Stimulated activated CD4-positive, alpha-beta T cell treated with anti-CD3 and anti-CD28 coated beads, TNF-alpha, amount 100 ng/mL, for 48 hours (primary cell): ENCODE measurements around the gene PTPRA.
"Not testable (repeated sequence)": the region's sequence is repeated elsewhere in the genome, so short reads cannot be mapped to it uniquely, and the experiment has no call there.

Experiments
- DNase-seq, 3 donors: peaks; one replicate each; pipeline ENCODE4 v3.0.0-alpha.2; 2020; ENCODE audit warnings: low read depth in 3 of 3

The PTPRA gene

GRCh38 chr20:2873010-2873746 lies at the start of gene PTPRA:
Gene PTPRA (plus strand): TSS chr20:2873481. CDS start chr20:2964278, 90,797 bp downstream.
- peak; percentile 85 to 92 (median 89) for DNase-seq

- no peak for DNase-seq
Measured at GRCh38 chr20:2825761-2826160, 47.5 kb upstream of the PTPRA start.

- DNase-seq, result no peak
Measured at GRCh38 chr20:2826655-2827054, 46.6 kb upstream of the PTPRA start.

GRCh38 chr20:2829376-2829775 lies 43.9 kb upstream of the PTPRA start:
- DNase-seq, result no peak

- DNase-seq, result not testable (repeated sequence)
Measured at GRCh38 chr20:2831206-2831605, 42.1 kb upstream of the PTPRA start.

- DNase-seq, result no peak
Measured at GRCh38 chr20:2833761-2834160, 39.5 kb upstream of the PTPRA start.

- no peak for DNase-seq
Measured at GRCh38 chr20:2834401-2835110, 38.7 kb upstream of the PTPRA start.

GRCh38 chr20:2835331-2835796 lies 37.9 kb upstream of the PTPRA start:
- no peak for DNase-seq

- DNase-seq, result no peak
Measured at GRCh38 chr20:2836035-2836434, 37.2 kb upstream of the PTPRA start.

GRCh38 chr20:2837221-2837960 lies 35.9 kb upstream of the PTPRA start:
- no peak for DNase-seq

- DNase-seq, result no peak
Measured at GRCh38 chr20:2838170-2838797, 35.0 kb upstream of the PTPRA start.

- DNase-seq, result no peak
Measured at GRCh38 chr20:2838847-2839671, 34.2 kb upstream of the PTPRA start.

GRCh38 chr20:2839732-2840137 lies 33.5 kb upstream of the PTPRA start:
- no peak for DNase-seq

- peak; percentile 78 to 86 (median 84) for DNase-seq
Measured at GRCh38 chr20:2840138-2840966, 32.9 kb upstream of the PTPRA start, which contains the start of the genes PCED1A and VPS16. Gene PCED1A (minus strand): TSS chr20:2840655. CDS start chr20:2839912, 743 bp downstream. Gene VPS16 (plus strand): TSS chr20:2840745. CDS start chr20:2840775, 30 bp downstream.

- no peak for DNase-seq
Measured at GRCh38 chr20:2840967-2841531, 32.2 kb upstream of the PTPRA start.

- no peak for DNase-seq
Measured at GRCh38 chr20:2845607-2846006, 27.7 kb upstream of the PTPRA start.

GRCh38 chr20:2846698-2847097 lies 26.6 kb upstream of the PTPRA start:
- DNase-seq, result no peak

- no peak for DNase-seq
Measured at GRCh38 chr20:2847802-2848201, 25.5 kb upstream of the PTPRA start.

- DNase-seq, result no peak
Measured at GRCh38 chr20:2849529-2849928, 23.8 kb upstream of the PTPRA start.

- DNase-seq, result no peak
Measured at GRCh38 chr20:2851086-2851485, 22.2 kb upstream of the PTPRA start.
